Lung microvascular endothelial cell (primary cell): Measurements from ENCODE around the gene OR2L13. TPM values are rescaled to one million over a fixed set of nuclear protein-coding genes. Genes with fewer than 3 reads are reported as not detected.
"Not testable (repeated sequence)": the region's sequence is repeated elsewhere in the genome, so short reads cannot be mapped to it uniquely, and the experiment has no call there.

Experiments used
- DNase-seq, 2 donors: peaks; one replicate each; pipeline versions ENCODE4 v3.0.0 to v3.0.0-alpha.2; 2010; ENCODE audit warnings: low read depth in 2 of 2
- total RNA-seq: library from RNA; depleted of rRNA; stranded (reverse); fragments of >200 nt; gene quantifications from 2 replicates; pipeline ENCODE4 v1.2.1, GENCODE V29; 2014

OR2L13 gene, protein sequence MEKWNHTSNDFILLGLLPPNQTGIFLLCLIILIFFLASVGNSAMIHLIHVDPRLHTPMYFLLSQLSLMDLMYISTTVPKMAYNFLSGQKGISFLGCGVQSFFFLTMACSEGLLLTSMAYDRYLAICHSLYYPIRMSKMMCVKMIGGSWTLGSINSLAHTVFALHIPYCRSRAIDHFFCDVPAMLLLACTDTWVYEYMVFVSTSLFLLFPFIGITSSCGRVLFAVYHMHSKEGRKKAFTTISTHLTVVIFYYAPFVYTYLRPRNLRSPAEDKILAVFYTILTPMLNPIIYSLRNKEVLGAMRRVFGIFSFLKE
- total RNA-seq = not detected in 2 replicates

DNA sequence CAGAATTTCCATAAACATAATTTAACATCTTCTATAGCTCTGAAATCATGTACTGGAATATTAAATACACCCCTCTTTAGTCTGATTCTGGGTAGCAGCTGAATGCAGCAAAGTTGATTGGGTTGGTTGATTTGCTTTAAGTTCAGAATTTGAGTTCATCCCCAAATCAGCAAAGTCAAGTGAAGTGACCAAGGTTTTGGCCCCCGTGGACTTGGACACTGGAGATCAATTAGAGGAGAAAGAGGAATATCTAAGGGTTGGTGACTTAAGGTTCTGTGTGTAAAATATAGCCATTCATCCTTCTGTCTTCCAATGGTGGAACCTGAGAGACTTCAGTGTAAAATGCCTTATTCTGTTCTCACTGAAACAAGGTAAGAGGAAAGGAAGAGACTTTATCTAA is at the start of gene OR2L13:
TSS of gene OR2L13 (plus strand) at position 301 of the 400 bp plus-strand sequence. CDS start 4,192 bp downstream, outside the sequence.
- DNase-seq = no peak

DNA sequence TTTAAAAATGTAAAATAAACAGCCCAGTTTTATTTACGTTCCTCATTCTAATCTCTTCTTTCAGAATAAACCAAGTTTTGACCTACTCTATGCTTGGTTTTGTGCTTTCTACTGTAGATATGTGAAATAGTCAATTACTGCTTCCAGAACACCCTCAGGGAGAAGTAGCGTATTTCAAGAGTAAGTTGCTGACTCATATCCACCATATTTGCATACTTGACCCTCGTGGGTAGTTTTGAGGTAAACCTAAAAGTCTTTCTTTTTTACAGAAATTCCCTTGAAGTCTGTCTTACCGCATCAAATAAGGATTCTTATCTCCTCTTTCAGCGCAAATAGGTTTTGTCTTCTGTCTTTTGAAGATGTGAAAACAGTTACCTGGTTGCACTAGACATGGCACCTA is 49.8 kb upstream of the OR2L13 start:
- no peak for DNase-seq

DNA sequence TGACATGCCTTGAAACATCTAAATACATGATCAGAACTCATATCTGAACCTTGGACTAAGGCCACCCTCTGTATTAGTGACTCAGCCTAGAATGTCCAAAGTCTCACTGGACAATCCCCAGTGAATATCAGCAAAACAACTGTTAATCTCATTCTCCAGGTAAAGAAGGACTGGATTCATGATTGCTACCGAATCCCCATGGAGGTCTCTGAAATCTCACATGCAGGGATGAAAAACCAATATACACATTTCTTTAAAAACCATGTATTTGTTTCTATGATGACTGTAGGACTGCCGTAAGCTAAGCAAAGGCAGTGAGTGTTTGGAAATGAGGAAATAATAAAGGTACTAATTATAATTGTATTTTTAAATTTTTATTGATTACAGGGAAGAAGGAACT is 48.4 kb upstream of the OR2L13 start, which contains the start of gene OR2L3:
TSS of gene OR2L3 (plus strand) at position 301 of the 400 bp plus-strand sequence. CDS start 13,846 bp downstream, outside the sequence.
- no peak for DNase-seq

DNA sequence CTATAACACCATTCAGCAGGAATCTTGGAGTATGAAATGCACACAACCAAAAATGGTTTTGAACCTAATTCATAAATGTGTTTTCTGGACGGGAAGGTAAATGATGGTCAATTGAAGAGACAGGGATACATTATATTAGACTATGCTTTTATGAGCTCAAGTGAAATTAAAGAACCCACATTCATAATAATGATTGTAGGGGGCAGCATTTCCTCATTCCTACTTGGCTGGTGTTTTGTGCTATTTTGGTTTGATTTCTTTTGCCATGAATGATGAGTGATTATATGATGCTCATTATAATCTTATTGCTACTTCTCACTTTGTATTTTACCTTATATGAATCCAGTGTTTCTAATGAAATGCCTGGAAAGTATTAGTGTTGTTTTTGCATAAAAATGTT is 48.0 kb upstream of the OR2L13 start:
- DNase-seq = no peak

DNA sequence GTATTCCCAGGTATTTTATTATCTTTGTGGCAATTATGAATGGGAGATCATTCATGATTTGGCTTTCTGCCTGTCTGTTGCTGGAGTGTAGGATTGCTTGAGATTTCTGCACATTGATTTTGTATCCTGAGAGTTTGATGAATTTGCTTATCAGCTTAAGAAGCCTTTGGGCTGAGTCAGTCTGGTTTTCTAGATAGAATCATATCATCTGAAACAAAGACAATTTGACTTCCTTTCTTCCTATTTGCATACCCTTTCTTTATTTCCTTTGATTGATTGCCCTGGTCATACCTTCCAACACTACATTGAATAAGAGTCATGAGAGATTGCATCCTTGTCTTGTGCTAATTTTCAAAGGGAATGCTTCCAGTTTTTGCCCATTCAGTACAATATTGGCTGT is 40.3 kb upstream of the OR2L13 start:
- no peak for DNase-seq

DNA sequence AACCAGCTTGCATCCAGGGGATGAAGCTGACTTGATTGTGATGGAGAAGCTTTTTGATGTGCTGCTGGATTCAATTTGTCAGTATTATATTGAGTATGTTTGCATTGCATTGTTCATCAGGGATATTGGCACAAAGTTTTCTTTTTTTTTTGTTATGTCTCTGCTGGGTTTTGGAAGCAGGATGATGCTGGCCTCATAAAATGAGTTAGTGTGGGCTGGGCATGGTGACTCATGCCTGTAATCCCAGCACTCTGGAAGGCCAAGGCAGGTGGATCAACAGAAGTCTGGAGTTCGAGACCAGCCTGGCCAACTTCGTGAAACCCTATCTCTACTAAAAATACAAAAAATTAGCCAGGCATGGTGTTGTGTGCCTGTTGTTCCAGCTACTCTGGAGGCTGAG is 39.7 kb upstream of the OR2L13 start:
- DNase-seq = no peak

DNA sequence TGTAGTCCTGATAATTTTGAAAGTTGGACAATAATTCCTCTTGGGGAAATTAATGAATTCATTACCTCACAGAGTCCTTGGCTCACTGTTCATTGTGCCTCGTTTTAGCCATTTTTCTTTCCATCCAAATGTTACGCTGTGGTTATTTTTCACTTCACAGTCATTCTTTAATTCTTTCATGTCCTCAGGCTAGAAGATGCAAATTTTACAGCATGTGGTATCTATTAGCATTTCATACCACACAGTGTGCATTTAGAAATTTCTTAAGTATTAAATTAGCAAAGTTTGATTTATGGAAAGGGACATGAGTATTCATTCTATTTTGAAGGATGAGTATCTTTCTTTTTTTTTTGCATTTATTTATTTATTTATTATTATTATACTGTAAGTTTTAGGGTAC is 29.9 kb upstream of the OR2L13 start:
- DNase-seq = no peak

DNA sequence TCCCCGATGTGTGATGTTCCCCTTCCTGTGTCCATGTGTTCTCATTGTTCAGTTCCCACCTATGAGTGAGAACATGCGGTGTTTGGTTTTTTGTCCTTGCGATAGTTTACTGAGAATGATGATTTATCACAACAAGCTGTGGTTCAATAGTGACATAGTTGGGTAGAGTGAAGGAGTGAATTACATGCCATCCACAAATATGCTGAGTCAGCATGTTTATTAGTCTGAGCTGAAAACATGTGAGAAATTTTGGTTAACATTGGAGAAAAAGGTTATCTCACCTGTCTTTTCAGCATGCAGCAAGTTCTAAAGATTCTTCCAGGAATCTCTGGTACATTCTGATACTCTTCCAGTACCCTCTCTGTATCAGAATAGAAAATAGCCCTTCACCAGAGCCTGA is 29.4 kb upstream of the OR2L13 start:
- no peak for DNase-seq

DNA sequence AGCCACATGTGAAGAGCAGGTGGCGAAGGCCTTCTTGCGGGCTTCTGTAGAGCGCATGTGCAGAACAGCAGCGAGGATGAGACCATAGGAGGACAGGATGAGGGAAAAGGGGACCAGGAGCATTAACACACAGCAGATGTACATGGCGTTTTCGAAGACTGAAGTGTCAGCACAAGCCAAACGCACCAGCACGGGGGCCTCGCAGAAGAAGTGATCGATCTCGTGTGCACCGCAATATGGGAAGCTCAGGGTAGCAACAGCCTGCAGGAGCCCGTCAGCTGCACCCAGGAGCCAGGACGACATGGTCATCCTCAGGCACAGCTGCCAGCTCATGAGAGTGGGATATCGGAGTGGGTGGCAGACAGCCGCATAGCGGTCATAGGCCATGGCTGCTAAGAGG is 11.1 kb upstream of the OR2L13 start:
- not testable (repeated sequence) for DNase-seq

DNA sequence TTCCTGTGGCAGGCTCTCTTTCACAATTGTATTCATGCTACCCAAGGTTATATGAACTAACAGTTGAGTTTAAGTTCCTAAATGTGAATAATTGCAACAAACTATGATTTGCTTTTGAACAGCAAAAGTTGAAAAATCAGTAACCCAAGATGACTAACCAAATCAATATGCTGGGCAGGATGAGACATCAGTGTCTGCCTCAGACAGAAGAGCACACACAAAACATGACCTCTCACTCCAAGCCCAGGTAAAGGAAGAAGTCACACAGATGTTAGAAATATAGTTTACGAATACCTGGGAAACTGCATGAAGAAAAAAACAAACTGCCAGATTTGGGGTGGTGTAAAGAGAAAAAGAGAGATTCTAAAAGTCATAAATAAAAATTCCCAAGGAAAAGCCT is 3.5 kb downstream of the OR2L13 start:
- DNase-seq = no peak

DNA sequence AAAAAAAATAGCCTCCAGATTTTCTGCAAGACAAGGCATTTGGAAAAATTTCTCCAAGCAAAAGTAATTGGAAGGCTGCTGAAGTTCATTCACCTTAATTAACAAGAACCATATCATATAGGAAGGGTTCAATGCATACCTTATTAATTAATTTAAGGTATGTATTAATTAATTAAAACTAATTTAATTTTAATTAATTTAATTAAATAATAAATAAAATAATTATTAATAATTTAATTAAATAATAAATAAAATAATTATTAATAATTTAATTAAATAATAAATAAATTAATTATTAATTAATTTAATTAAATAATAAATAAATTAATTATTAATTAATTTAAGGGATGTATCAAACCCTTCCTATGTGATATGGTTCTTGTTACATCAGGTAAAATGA is 7.9 kb downstream of the OR2L13 start:
- no peak for DNase-seq

DNA sequence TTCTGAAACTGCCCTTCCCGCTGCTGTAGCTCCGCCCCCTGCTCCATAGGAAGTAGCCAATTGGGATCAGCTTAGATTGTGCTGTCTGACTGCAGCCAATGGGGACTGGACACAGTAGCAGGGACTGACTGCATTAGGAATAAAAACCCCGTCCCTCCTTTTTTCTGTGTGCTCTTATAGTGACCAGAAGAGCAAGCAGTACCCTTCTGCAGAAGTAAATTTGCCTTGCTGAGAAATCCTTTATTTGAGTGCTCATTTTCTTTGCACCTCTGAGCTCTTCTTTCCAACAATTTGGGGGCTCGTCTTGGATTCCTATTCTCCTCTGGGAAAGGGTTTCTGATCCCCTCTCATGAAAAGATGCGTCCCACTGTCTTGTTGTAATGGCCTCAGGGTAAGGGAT is 16.2 kb downstream of the OR2L13 start:
- DNase-seq = no peak

DNA sequence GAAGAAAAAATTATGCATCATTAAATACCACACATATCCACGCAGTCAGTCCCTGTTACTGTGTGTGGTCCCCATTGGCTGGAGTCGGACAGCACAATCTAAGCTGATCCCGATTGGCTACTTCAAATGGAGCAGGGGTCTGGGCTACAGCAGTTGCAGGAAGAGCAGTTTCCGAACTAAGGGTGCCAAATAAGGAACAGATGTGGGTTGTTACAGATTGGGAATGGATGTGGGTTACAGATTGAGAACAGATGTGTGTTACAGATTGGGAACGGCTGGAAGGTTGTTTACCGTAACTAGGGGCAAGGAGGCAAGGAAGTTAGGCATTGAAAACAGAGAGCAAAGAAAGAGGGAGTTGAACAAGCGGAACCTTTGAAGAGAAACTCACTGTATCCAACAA is 19.9 kb downstream of the OR2L13 start:
- DNase-seq = no peak

DNA sequence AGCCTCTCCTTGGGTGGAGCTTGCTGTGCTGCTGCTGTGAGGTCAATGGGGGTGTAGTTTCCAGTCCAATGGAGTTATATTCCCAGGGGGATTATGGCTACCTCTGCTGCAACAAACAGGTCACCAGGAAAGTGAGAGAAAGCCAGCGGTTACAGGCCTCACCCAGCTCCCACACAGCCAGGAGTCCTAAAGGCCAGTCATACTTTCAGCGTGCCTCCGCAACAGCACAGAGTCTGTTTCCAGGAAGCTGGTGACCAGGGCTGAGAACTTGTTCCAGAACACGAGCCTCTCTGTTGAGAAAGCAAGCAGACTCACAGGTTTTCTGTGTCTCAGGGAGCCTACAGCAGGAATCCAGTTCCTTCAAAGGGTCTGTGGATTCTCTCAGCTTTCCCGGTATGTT is 32.7 kb downstream of the OR2L13 start:
- no peak for DNase-seq

DNA sequence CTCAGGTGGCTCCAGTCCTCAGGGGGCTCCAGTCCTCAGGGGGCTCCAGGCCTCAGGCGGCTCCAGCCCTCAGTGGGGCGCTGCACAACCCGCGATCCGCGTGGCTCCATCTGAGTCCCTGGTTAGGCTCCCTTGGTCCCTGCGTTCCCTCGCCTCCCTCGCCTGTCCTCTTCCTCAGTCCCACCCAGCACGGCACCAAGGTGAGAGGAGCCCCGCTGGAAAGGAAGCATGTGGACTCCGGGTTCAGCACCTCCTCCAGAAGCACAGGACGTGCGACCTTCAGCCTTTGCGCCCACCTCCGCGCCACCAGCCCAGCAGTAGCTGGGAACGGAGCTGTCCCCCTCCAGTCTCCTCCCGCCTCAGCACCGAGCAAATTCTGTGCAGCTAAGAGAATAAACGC is 41.8 kb downstream of the OR2L13 start:
- DNase-seq = no peak

DNA sequence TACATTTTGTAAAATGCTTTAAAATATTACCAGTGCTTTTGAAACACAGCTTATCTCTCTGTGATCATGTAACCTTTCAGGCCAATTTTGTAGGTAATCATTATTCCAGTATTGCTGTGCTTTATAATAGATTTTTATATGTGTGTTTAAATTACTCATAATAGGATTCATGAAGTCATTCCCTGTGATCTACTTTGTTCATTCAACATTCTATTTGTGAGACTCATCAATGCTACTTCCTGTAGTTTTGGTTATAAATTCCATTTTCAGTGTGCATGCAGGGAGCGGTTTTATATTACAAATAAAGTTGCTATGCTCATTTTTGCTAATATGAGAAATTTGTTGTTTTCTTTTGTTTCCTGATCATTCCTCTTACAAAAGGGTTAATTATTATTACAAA is 45.9 kb downstream of the OR2L13 start:
- DNase-seq = no peak

DNA sequence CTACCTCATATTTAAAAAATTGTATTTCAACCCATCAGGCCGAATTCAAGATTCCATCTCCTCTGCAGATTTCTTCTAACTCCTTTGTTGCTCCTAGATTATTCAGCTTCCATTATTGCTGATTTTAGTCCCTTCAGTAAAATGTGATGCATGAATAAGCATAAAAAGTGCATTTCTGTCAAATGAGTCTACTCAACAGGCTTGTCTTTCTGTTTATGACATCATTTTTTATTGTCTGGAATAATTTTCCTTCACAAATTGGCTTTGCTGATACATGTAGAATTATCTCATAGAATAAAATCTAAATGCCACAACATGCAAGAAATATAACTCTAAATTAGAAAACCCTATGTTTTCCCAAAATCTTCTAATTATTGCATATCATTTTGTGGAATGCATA is 48.3 kb downstream of the OR2L13 start:
- no peak for DNase-seq

DNA sequence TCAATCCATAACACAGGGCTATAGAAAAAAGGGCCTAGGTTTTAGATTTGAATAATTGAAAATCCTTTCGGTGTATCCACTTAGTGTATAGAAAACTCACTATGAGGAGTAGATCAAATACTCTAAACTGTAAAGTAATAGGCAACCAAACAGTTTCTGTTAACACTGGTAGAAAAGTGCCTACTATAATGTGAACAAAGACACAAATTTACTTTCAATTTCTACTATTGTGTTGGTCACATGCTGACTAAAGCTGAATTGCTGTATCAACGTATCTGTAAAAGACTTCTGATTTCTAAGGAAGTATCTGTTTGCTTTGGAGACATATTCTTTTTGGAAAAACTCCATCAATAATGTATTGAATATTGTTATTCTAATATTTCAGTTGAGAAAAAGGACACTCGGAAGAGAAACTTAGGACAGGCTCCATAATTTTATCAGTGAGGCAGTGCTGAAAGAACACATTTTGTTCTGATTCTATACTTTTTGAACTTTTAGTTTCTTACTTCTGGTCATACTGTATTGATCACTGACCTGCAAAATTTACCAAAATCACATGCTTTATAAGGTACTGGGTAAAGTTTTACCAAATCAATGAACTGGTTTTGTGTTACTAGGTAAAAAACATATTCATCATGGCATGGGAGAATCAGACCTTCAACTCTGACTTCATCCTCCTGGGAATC is 49.7 kb downstream of the OR2L13 start, which contains the start of gene OR2M5:
TSS of gene OR2M5 (plus strand) at position 636 of the 686 bp plus-strand sequence. CDS start at position 636, 0 bp downstream.
- DNase-seq = no peak

Other genes starting within 250 kb of the OR2L13 start
- gene TRIM58, start 238.0 kb upstream of the OR2L13 start, total RNA-seq = under 0.01 and 0.22 TPM in 2 replicates
- gene OR2W3, start 199.6 kb upstream of the OR2L13 start, total RNA-seq = not detected in 2 replicates
- gene OR2T8, start 174.9 kb upstream of the OR2L13 start, total RNA-seq = not detected in 2 replicates
- gene OR2AJ1, start 170.3 kb upstream of the OR2L13 start, total RNA-seq = not detected in 2 replicates
- gene OR2L8, start 146.3 kb upstream of the OR2L13 start, total RNA-seq = not detected in 2 replicates
- gene OR2AK2, start 130.0 kb upstream of the OR2L13 start, total RNA-seq = not detected in 2 replicates
- gene OR2L5, start 81.5 kb upstream of the OR2L13 start, total RNA-seq = not detected in 2 replicates
- gene OR2L2, start 65.1 kb upstream of the OR2L13 start, total RNA-seq = under 0.01 TPM in 1 of 2 replicates, not detected in the other
- not detected in 2 replicates for gene OR2L3, start 48.3 kb upstream of the OR2L13 start, total RNA-seq
- gene OR2M5, start 50.0 kb downstream of the OR2L13 start, total RNA-seq = not detected in 2 replicates
- gene OR2M2, start 79.6 kb downstream of the OR2L13 start, total RNA-seq = not detected in 2 replicates
- not detected in 2 replicates for gene OR2M3, start 102.1 kb downstream of the OR2L13 start, total RNA-seq
- not detected in 2 replicates for gene OR2M4, start 136.2 kb downstream of the OR2L13 start, total RNA-seq
- gene OR2T33, start 182.8 kb downstream of the OR2L13 start, total RNA-seq = not detected in 2 replicates
- not detected in 2 replicates for gene OR2T12, start 208.2 kb downstream of the OR2L13 start, total RNA-seq
- gene OR2M7, start 229.4 kb downstream of the OR2L13 start, total RNA-seq = not detected in 2 replicates